Stomach (tissue), 9 donors: Measurements from ENCODE around the gene CAPN3. TPM values are rescaled to one million over a fixed set of nuclear protein-coding genes. Genes with fewer than 3 reads are reported as not detected.

ENCODE experiments used
- DNase-seq, 2 donors: peaks; one replicate each; pipeline versions ENCODE4 v3.0.0 to v3.0.0-alpha.2; 2013 to 2019
- H3K27ac ChIP-seq, 5 donors: fragments of 200-600 bp in 4 of 5; sonication (generic) in 4 of 5; one replicate each; pipeline ENCODE4 v1.5.1; 2013 to 2019; ENCODE audit warnings: mild to moderate bottlenecking in 1 of 5, moderate library complexity in 1 of 5
- H3K27me3 ChIP-seq, 3 donors: fragments of 200-600 bp; sonication (generic); one replicate each; pipeline ENCODE4 v1.5.1; 2017 to 2019; ENCODE audit warnings: mixed run types in 1 of 3
- H3K36me3 ChIP-seq, 4 donors: fragments of 200-600 bp; sonication (generic); 1 replicate in 3 of 4; 2 replicates in 1 of 4; pipeline ENCODE4 v1.5.1; 2016 to 2019
- H3K4me1 ChIP-seq, 4 donors: fragments of 200-600 bp; sonication (generic); one replicate each; pipeline ENCODE4 v1.5.1; 2016 to 2019
- H3K4me3 ChIP-seq, 4 donors: fragments of 200-600 bp; sonication (generic) in 3 of 4; one replicate each; pipeline ENCODE4 v1.5.1; 2016 to 2019; ENCODE audit warnings: mild to moderate bottlenecking in 1 of 4
- H3K9me3 ChIP-seq, 4 donors: fragments of 200-600 bp; sonication (generic); one replicate each; pipeline ENCODE4 v1.5.1; 2016 to 2019
- EP300 ChIP-seq: sonication (generic); formaldehyde crosslinking; IDR thresholded peaks from one replicate; pipeline ENCODE4 v1.6.1; 2017; ENCODE audit warnings: antibody characterized with exemption
- POLR2A ChIP-seq, 4 donors: fragments of 450-650 bp; IDR thresholded peaks; one replicate each; pipeline ENCODE4 v1.6.1; 2016; ENCODE audit warnings: antibody characterized with exemption in 4 of 4, control low read depth in 2 of 4, mild to moderate bottlenecking in 1 of 4, moderate library complexity in 1 of 4
- POLR2AphosphoS5 ChIP-seq, 3 donors: sonication (generic); formaldehyde crosslinking; IDR thresholded peaks; one replicate each; pipeline ENCODE4 v1.6.1; 2016; ENCODE audit warnings: antibody characterized with exemption in 3 of 3
- WGBS, 5 donors: extraction: QIAGEN DNeasy Blood & Tissue Kit in 3 of 5; methylation state at CpG; one replicate each; pipeline versions ENCODE4 v1.1.5 to v1.1.7; 2013 to 2018; 5-methylcytosine and 5-hydroxymethylcytosine counted together
- intact Hi-C: fragments of 100-400 bp; cut with DNase I; formaldehyde crosslinking; loops from one replicate; pipeline ENCODE4 v1.15.1; 2023; ENCODE audit warnings: low total_unique reads
- polyA plus RNA-seq, 3 donors: library from polyadenylated mRNA; stranded (reverse); fragments of 200-250 nt; gene quantifications; one replicate each; pipeline ENCODE4 v1.2.3, GENCODE V29; 2013
- total RNA-seq, 5 donors: library from RNA; depleted of rRNA; stranded (reverse); fragments of >200 nt; gene quantifications; one replicate each; pipeline versions ENCODE4 v1.1.0 to v1.2.3, GENCODE V29; 2014 to 2016
- TF ChIP-seq, protein P1 (sequence below), 7 experiments: fragments of 450-650 bp in 4 of 7; fragments of 200-600 bp in 3 of 7; sonication (generic) in 3 of 7; IDR thresholded peaks; one replicate each; pipeline ENCODE4 v1.5.1; 2016 to 2019; ENCODE audit warnings: antibody characterized with exemption in 7 of 7, control low read depth in 2 of 7, mild to moderate bottlenecking in 1 of 7
- donor health status: healthy with polysubstance abuse.
- donor health status: Bipolar disorder and iron deficiency.
- donor health status: healthy.

The CAPN3 gene
- total and polyA plus RNA-seq, 8 donors = 0.29 to 244 (median 10.9) TPM

DNA sequence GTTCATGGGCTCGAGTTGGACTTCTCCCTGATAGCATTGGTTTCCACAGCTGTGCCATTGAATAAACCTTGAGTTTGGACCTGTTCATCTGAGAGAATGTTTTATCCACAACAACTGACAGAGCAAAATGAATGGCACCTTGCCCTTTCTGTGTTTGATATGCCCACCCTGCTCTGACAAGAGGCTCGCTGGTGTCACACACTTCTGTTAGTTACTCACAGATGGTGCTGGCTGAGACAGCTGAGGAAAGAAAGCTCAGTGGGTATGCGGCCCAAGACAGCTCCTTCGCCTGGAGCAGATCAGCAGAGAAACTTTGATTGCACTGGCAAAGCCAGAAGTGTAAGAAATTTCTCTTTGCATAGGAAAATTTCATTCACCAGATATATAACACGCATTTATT is 2.5 kb upstream of the CAPN3 start:
- Histone ChIP-seq H3K9me3 (no peaks in the 10 kb centered on the region), H3K4me1 (no peaks in the 10 kb centered on the region), H3K4me3 (no peak overlapping the region), H3K27ac (no peak overlapping the region), H3K36me3 (peaks cover 10 to 91% (median 42%) of the 10 kb centered on the region in 4 donors), H3K27me3 (no peaks in the 10 kb centered on the region)
- 81 to 86% (median 83%) methylated on average over 4 to 5 of the region's 5 CpGs for WGBS, 5 donors
- no peak for DNase-seq
- intact Hi-C loops = no loop called here
- TF ChIP-seq POLR2AphosphoS5 (IDR thresholded peaks at IDR 0.05) (no peak), EP300 (no peak)
- TF ChIP-seq, protein P1, sequence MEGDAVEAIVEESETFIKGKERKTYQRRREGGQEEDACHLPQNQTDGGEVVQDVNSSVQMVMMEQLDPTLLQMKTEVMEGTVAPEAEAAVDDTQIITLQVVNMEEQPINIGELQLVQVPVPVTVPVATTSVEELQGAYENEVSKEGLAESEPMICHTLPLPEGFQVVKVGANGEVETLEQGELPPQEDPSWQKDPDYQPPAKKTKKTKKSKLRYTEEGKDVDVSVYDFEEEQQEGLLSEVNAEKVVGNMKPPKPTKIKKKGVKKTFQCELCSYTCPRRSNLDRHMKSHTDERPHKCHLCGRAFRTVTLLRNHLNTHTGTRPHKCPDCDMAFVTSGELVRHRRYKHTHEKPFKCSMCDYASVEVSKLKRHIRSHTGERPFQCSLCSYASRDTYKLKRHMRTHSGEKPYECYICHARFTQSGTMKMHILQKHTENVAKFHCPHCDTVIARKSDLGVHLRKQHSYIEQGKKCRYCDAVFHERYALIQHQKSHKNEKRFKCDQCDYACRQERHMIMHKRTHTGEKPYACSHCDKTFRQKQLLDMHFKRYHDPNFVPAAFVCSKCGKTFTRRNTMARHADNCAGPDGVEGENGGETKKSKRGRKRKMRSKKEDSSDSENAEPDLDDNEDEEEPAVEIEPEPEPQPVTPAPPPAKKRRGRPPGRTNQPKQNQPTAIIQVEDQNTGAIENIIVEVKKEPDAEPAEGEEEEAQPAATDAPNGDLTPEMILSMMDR (IDR thresholded peaks at IDR 0.05) = no peak

DNA sequence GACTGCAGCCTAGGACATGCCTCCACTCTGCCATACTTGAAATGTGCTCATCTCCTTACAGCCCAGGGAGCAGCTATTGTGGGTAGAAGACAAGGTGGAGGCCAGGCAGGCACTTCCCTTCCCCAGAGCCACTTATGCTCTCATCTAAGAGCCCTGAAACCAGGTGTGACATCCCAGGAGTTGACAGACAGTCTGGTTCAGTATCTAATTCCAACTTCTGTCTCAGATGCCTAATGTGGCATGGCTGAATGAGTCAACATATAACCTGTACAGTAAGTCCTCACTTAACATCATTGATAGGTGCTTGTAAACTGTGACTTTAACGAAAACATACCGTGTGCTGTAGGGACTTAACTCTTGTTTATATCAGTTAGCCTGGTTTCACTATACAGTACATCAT is 1.2 kb upstream of the CAPN3 start:
- H3K27me3 ChIP-seq = no peaks in the 10 kb centered on the region
- H3K9me3 ChIP-seq = no peaks in the 10 kb centered on the region
- TF ChIP-seq, protein P1 (IDR thresholded peaks at IDR 0.05) = no peak
- no peak for TF ChIP-seq EP300
- no peak for TF ChIP-seq POLR2A (IDR thresholded peaks at IDR 0.05)
- no peak for TF ChIP-seq POLR2AphosphoS5 (IDR thresholded peaks at IDR 0.05)
- H3K4me3 ChIP-seq = no peak overlapping the region
- intact Hi-C loops = no loop called here
- DNase-seq = no peak
- WGBS, 5 donors = 84 to 91% (median 87%) methylated on average over 2 of the region's 2 CpGs
- H3K27ac ChIP-seq = no peak overlapping the region
- H3K4me1 ChIP-seq = no peaks in the 10 kb centered on the region
- peaks cover 3 to 78% (median 29%) of the 10 kb centered on the region in 4 donors for H3K36me3 ChIP-seq

DNA sequence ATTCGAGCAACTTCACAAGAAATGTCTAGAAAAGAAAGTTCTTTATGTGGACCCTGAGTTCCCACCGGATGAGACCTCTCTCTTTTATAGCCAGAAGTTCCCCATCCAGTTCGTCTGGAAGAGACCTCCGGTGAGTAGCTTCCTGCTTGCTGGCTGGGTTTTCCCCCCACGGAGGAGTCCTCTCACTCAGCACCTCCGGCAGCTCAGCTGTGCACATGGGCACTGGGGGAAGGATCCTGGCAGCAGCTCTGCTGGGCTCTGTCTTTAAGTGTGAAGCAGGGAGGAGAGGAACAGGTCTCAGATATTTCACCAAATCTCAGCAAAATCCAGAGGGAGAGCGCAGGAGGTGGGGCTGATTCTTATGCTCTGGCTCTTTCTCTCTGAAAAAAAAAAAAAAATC is 684 bp downstream of the CAPN3 start:
- Histone ChIP-seq H3K4me1 (no peaks in the 10 kb centered on the region), H3K4me3 (no peak overlapping the region), H3K36me3 (peaks cover 0 to 60% (median 12%) of the 10 kb centered on the region in 4 donors), H3K9me3 (no peaks in the 10 kb centered on the region), H3K27me3 (no peaks in the 10 kb centered on the region), H3K27ac (no peak overlapping the region)
- WGBS, 5 donors = 75 to 84% (median 83%) methylated on average over 7 of the region's 7 CpGs
- TF ChIP-seq POLR2A (IDR thresholded peaks at IDR 0.05) (no peak), EP300 (no peak), POLR2AphosphoS5 (IDR thresholded peaks at IDR 0.05) (no peak)
- TF ChIP-seq, protein P1 (IDR thresholded peaks at IDR 0.05) = no peak
- intact Hi-C loops = no loop called here
- peak in 1 of 2 donors; percentile 5 for DNase-seq

DNA sequence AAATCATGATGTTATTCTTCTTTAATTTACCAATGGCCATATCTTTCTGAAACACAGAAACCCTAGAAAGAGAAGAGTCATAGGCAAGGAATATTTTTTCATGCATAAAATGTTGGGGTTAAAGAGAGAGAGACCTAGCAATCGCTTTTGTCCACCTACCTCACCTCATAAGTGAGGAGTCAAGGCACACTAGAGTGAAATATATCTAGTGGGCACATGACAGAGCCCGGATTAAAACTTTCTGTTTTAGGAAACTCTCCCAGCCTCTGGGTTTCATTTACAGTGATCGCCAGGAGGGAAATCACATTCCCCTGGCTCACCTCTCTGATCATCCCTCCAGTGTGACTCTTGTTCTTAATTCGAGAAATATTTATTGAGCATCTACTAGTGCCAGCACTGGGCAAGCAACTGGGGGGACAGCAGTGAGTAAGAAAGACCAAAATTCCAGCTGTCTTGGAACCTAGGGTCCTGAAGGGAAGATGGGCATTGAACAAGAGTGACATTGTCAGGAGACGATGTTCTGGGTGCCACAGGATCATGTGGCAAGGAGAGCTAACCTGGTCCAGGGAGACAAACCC is 1.3 kb downstream of the CAPN3 start:
- intact Hi-C loops = no loop called here
- H3K4me1 ChIP-seq = no peaks in the 10 kb centered on the region
- no peak for TF ChIP-seq POLR2A (IDR thresholded peaks at IDR 0.05)
- TF ChIP-seq POLR2AphosphoS5 (IDR thresholded peaks at IDR 0.05) = no peak
- TF ChIP-seq EP300 = no peak
- TF ChIP-seq, protein P1 (IDR thresholded peaks at IDR 0.05) = no peak
- H3K9me3 ChIP-seq = no peaks in the 10 kb centered on the region
- H3K27me3 ChIP-seq = no peaks in the 10 kb centered on the region
- WGBS, 5 donors = 89 to 97% (median 96%) methylated on average over 5 of the region's 5 CpGs
- peaks cover 0 to 53% (median 7%) of the 10 kb centered on the region in 4 donors for H3K36me3 ChIP-seq
- no peak overlapping the region for H3K27ac ChIP-seq
- no peak overlapping the region for H3K4me3 ChIP-seq
- no peak for DNase-seq
